ENCODE measurements around the gene CCDC191.

Gene CCDC191

DNA sequence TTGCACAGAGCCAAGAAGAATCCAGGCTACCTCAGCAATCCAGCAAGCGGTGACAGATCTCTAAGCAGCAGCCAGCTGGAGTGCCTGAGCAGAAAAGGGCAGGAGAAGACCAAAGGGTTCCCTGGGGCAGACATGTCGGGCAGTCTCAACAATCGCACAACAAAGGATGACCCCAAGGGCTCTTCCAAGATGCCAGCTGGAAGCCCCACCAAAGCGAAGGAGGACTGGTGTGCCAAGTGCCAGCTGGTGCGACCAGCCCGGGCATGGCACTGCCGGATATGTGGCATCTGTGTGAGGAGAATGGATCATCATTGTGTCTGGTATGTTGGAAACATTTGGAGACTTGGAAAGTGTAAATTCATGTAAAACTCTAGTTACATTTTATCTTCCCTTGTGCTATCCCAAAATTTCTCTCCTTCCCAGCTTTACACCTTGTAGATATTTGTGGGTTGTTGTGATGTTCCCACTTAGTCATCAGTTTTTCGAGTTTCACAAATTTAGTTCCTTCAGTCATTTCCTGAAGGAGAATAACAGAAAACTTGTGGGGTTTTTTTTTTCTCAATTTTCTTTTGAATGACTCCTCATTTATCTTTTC, 102.1 kb downstream of the CCDC191 start:
- TF ChIP-seq, protein P1, sequence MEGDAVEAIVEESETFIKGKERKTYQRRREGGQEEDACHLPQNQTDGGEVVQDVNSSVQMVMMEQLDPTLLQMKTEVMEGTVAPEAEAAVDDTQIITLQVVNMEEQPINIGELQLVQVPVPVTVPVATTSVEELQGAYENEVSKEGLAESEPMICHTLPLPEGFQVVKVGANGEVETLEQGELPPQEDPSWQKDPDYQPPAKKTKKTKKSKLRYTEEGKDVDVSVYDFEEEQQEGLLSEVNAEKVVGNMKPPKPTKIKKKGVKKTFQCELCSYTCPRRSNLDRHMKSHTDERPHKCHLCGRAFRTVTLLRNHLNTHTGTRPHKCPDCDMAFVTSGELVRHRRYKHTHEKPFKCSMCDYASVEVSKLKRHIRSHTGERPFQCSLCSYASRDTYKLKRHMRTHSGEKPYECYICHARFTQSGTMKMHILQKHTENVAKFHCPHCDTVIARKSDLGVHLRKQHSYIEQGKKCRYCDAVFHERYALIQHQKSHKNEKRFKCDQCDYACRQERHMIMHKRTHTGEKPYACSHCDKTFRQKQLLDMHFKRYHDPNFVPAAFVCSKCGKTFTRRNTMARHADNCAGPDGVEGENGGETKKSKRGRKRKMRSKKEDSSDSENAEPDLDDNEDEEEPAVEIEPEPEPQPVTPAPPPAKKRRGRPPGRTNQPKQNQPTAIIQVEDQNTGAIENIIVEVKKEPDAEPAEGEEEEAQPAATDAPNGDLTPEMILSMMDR (IDR thresholded peaks at IDR 0.05; ENCODE audit: insufficient read depth, low read length, poor library complexity, severe bottlenecking), result no peak
- TF ChIP-seq EZH2phosphoT487 (conservative IDR thresholded peaks at IDR 0.05; ENCODE audit: low read length), result no peak
- H3K27me3 ChIP-seq (ENCODE audit: low read length), result no peaks in the 10 kb centered on the region
- H2AFZ ChIP-seq (ENCODE audit: low read depth, low read length, severe bottlenecking), result no peak overlapping the region
- no peak overlapping the region for H3K4me2 ChIP-seq (ENCODE audit: low read depth, low read length, poor library complexity, severe bottlenecking)
- peaks cover 3% of the 10 kb centered on the region; the same call in 1 of the 2 replicates for H3K36me3 ChIP-seq (ENCODE audit: low read length)
- no peak overlapping the region for H3K4me3 ChIP-seq (ENCODE audit: insufficient read depth, low read length, poor library complexity, severe bottlenecking)
- H4K20me1 ChIP-seq (ENCODE audit: low read depth, low read length), result no peaks in the 10 kb centered on the region
- H3K9me3 ChIP-seq (ENCODE audit: insufficient read depth, low read length), result no peaks in the 10 kb centered on the region
- H3K79me2 ChIP-seq (ENCODE audit: insufficient read depth, low read length), result no peaks in the 10 kb centered on the region; the same call in 1 of the 2 replicates
- H3K9me2 ChIP-seq (replicated peaks; ENCODE audit: insufficient read depth, low read length), result no peaks in the 10 kb centered on the region
- H3K9ac ChIP-seq (ENCODE audit: low read length), result no peak overlapping the region
- H3F3A ChIP-seq (ENCODE audit: insufficient read depth), result peaks cover 4% of the 10 kb centered on the region; the same call in 1 of the 2 replicates
- H3K27ac ChIP-seq (ENCODE audit: low read depth, low read length), result no peak overlapping the region

GRCh38 chr3:113953677-113954076, 102.6 kb downstream of the CCDC191 start:
- Histone ChIP-seq H3K9me2 (replicated peaks; ENCODE audit: insufficient read depth, low read length) (no peaks in the 10 kb centered on the region), H3K36me3 (ENCODE audit: low read length) (0 out of 2 replicates have a peak, but pooled peaks cover 3% of the 10 kb centered on the region), H3K4me2 (ENCODE audit: low read depth, low read length, poor library complexity, severe bottlenecking) (no peak overlapping the region), H3K27me3 (ENCODE audit: low read length) (no peaks in the 10 kb centered on the region), H3K4me3 (ENCODE audit: insufficient read depth, low read length, poor library complexity, severe bottlenecking) (no peak overlapping the region), H3K79me2 (ENCODE audit: insufficient read depth, low read length) (no peaks in the 10 kb centered on the region; the same call in 1 of the 2 replicates), H3F3A (ENCODE audit: insufficient read depth) (peaks cover 8% of the 10 kb centered on the region), H3K9ac (ENCODE audit: low read length) (no peak overlapping the region), H4K20me1 (ENCODE audit: low read depth, low read length) (no peaks in the 10 kb centered on the region), H3K9me3 (ENCODE audit: insufficient read depth, low read length) (no peaks in the 10 kb centered on the region), H2AFZ (ENCODE audit: low read depth, low read length, severe bottlenecking) (no peak overlapping the region), H3K27ac (ENCODE audit: low read depth, low read length) (no peak overlapping the region)
- TF ChIP-seq EZH2phosphoT487 (conservative IDR thresholded peaks at IDR 0.05; ENCODE audit: low read length), result no peak
- TF ChIP-seq, protein P1 (IDR thresholded peaks at IDR 0.05; ENCODE audit: insufficient read depth, low read length, poor library complexity, severe bottlenecking), result no peak

GRCh38 chr3:113952921-113953320, 103.4 kb downstream of the CCDC191 start:
- no peak overlapping the region for H3K4me3 ChIP-seq (ENCODE audit: insufficient read depth, low read length, poor library complexity, severe bottlenecking)
- H3K36me3 ChIP-seq (ENCODE audit: low read length), result 0 out of 2 replicates have a peak, but pooled peaks cover 3% of the 10 kb centered on the region
- peaks cover 9% of the 10 kb centered on the region for H3F3A ChIP-seq (ENCODE audit: insufficient read depth)
- no peak overlapping the region for H3K4me2 ChIP-seq (ENCODE audit: low read depth, low read length, poor library complexity, severe bottlenecking)
- H4K20me1 ChIP-seq (ENCODE audit: low read depth, low read length), result no peaks in the 10 kb centered on the region
- H3K9me2 ChIP-seq (replicated peaks; ENCODE audit: insufficient read depth, low read length), result no peaks in the 10 kb centered on the region
- no peak overlapping the region for H3K9ac ChIP-seq (ENCODE audit: low read length)
- no peak for TF ChIP-seq EZH2phosphoT487 (conservative IDR thresholded peaks at IDR 0.05; ENCODE audit: low read length)
- TF ChIP-seq, protein P1 (IDR thresholded peaks at IDR 0.05; ENCODE audit: insufficient read depth, low read length, poor library complexity, severe bottlenecking), result no peak
- no peaks in the 10 kb centered on the region for H3K9me3 ChIP-seq (ENCODE audit: insufficient read depth, low read length)
- H2AFZ ChIP-seq (ENCODE audit: low read depth, low read length, severe bottlenecking), result no peak overlapping the region
- no peaks in the 10 kb centered on the region for H3K27me3 ChIP-seq (ENCODE audit: low read length)
- no peaks in the 10 kb centered on the region; the same call in 1 of the 2 replicates for H3K79me2 ChIP-seq (ENCODE audit: insufficient read depth, low read length)
- H3K27ac ChIP-seq (ENCODE audit: low read depth, low read length), result no peak overlapping the region
